HG03135 (cell line): ENCODE measurements around the gene DGCR2.

Experiments used
- ATAC-seq: cut with Tn5 transposase; IDR thresholded peaks from one replicate; pipeline ENCODE4 v1.9.1; 2021; ENCODE audit warnings: mild to moderate bottlenecking, moderate library complexity; ENCODE audit not compliant: unreplicated experiment

DGCR2 gene

GRCh38 chr22:19128009-19128401, 5.8 kb upstream of the DGCR2 start:
- ATAC-seq = no peak

- no peak for ATAC-seq
These were observed 5.3 kb upstream of the DGCR2 start for GRCh38 chr22:19127329-19128008.

DNA sequence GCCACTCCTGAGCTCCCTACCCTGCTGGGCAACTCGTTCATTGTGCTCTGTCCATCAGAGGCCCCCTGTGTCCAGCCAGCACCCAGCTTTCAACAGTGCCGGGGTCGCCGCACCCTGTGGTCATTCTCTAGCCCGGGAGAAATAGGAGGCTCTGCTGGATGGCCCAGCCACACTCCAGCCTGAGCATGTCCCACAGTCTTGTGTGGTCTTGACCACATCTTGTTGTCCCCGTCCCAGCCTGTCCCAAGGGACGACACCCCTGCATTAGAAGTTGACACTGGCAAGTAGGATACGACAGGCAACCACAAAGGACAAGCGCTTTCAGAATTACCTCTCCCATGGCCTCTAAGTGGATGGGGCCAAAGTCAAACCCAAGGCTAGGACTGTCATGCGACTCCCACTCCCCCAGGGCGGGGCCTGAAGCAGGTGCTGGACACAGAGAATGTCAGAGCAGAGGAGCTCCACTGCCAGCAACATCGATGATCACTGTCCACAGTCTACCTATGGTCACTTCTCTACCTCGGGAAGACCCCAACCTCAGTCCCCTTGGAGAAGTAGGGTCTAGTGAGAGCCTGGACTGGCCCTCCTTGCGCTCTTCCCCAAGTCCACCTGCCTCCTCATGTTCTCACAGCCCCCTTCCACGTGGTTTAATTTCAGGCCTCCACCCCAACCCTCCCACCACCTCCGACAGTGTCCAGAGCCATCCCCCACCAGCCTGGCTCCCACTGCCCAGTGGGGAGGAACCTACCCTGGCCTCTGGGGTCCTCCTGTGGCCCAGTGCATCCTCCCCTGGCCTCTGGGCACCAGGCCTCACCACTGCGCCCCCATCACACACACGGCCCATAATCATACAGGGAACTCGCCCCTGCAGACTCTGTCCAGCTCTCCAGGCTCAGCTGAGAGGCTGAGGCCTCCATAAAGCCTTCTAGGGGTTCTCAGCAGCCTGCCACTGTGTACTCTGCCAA, 4.4 kb upstream of the DGCR2 start:
- ATAC-seq = no peak

DNA sequence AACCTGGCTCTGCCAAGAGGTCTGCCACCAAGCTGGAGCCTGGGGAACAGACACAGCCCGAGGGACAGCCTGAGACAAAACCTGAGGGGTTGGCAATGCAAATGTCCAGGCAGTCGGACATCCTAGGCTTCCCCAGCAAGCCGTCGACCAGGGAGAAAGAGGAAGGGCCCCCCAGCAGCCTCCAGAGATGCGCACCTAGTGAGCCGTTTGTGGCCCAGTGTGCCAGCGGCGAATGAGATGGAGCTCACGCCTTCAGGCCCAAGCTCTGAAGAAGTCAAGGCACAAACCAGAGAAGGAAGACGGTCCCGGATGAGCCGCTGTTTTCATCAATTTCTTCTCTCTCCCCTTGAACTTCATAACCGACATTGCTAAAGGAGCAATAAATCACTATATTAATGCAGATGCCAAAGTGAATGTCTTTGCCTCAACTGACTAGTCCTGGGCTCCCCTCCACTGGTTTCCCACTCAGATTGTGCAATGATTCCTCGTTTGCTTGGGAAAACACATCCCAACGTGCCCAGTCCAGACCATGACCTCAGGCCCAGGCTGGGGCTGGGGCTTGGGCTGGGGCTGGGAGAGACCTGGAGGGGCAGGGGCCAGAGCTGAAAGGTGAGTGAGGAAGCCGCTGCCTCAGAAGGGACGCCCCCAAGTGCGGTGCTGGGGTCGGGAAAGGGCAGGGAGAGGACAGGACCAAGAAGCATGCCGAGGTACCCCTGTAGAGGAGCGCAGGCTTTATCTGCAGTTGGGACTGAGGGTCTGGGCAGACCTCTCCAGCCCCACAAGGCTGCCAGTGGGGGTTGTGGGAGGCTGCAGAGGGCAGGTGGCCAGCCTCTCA, 3.5 kb upstream of the DGCR2 start:
- ATAC-seq = no peak

GRCh38 chr22:19125011-19125410, 2.8 kb upstream of the DGCR2 start:
- ATAC-seq = no peak

DNA sequence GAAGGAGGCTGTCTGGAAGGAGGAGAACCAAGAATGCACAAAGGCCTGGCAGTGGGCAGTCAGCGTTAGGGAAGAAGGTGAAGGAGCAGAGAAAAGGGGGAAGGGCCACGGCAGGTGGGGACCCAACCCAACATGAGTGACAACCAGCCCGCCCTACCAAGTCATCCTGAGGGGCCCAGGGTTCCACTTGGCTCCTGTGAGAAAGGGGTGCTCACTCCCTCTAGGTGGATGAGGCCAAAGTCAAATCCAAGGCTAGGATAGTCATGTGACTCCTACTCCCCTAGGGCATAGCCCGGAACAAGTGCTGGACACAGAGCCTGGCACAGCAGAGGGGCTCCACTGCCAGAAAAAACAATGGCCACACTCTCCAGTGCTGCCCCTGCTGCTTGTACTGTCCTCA, 2.2 kb upstream of the DGCR2 start:
- no peak for ATAC-seq

GRCh38 chr22:19123936-19124335, 1.7 kb upstream of the DGCR2 start:
- ATAC-seq = no peak

- no peak for ATAC-seq
These were observed 710 bp upstream of the DGCR2 start for GRCh38 chr22:19122752-19123492.

DNA sequence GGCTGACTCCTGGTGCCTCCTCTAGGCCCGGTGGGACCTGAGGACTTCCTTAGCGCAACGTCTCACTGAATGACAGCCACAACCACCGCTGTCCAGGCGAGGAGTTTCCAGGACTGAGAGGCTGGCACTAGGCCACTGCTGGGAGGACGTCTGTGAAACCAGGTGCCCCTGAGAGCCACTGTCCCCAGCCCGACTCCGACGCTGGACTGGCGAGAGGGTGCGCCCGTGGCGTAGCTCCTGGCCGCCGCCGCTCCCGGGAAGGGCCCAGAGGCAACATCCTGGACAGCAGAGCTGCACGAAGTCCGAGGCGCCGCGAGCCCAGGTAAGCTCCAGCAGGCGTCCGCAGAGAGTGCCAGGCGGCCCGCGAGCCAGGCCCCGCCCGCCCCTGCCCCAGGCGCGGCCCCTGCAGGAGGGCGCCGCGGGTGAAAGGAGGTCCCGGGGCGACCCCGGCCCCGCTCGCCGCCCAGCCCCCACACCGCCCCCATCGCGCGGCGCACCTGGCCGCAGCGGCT, 525 bp downstream of the DGCR2 start:
- peak; percentile 26 for ATAC-seq

DNA sequence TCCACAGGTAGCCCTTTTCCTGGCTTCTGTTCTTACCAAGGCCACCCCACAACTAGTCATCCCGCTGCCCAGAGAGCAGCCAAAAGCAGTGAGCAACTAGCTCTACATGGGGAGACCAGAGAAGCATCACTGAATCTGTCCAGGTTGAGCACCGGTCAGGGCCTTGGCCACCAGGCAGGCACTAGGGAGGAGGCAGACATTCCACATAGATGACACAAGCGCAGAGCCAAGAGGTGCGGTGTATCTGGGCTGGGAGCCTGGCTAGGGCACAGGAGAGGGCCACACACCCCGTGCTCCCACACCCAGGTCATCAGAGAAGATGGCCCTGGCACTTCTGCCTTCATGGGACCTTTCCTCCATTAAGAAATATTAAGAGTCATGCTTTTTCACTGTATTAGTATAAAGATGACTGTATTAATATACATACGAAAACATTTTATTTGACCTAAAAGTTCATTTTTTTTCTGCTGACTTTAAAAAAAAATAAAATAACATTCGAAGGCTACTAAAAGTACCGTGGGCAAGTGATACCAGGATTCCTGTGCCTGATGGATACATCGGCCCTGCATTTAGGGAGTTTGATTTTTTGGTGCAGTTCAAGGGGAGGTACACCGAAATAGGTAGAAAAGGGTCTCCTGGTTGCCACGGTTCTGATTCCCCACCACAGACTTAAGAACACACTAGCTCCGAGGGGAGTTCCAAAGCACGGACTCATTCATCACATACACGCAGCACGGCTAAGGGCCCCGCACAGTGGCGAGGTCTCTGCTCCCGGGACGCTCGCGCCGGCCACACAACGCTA, 1.2 kb downstream of the DGCR2 start:
- no peak for ATAC-seq

DNA sequence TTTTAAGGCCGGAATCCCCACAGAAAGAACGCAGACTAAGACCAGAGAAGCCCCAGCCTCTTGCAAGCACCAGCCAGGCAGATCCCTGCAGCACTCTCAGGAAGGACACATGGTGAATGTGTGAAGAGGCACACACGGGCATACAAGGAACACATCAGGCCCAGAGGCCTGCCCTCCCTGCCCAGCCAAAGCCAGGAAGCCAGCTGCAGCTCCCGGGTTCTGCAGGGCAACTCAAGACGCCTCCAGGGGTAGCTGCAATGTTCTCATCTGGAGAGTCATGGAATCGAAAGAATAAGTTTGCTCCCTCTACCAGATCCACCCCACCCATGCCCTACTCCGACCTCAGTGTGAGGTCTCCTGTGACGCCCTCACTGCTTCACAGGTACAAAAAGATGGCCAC, 2.3 kb downstream of the DGCR2 start:
- ATAC-seq = no peak

GRCh38 chr22:19118329-19118880, 3.8 kb downstream of the DGCR2 start:
- ATAC-seq = peak; percentile 31

DNA sequence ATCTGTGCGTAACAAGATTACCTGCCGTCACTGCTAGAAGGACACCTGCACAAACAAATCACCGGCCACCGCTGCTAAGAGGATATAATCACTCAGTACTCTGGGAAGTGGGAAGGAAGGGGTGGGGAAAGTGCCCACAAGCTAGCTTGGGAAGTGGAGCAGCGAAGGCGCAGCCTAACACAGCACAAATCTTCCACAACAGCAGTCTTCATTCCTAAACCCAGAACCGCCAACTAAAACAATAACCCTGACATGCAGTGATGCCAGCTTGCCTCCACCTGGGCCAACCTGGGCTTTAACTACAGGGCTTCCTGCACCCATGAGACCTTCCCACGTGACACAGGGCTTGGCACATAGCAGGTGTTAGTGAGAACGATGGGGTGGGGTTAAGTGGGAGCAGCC, 5.1 kb downstream of the DGCR2 start:
- no peak for ATAC-seq

DNA sequence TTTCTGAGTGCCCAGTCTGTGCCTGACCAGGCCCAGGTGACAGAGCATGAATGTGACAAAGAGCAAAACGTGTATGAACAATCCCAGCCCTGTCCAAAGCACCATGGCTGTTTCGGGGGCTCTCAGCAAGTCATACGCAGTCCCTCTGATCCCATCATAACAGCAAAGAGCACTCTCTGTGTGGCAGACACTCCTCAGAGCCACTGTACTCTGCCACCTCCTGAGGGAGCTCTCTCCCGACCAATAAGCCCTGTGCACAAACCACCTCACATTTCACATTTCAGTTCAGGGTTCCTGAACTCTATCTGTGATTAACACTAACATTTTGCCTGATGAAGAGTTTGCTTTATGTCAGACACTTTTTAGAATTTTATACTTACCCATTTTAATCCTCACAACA, 6.6 kb downstream of the DGCR2 start:
- no peak for ATAC-seq

DNA sequence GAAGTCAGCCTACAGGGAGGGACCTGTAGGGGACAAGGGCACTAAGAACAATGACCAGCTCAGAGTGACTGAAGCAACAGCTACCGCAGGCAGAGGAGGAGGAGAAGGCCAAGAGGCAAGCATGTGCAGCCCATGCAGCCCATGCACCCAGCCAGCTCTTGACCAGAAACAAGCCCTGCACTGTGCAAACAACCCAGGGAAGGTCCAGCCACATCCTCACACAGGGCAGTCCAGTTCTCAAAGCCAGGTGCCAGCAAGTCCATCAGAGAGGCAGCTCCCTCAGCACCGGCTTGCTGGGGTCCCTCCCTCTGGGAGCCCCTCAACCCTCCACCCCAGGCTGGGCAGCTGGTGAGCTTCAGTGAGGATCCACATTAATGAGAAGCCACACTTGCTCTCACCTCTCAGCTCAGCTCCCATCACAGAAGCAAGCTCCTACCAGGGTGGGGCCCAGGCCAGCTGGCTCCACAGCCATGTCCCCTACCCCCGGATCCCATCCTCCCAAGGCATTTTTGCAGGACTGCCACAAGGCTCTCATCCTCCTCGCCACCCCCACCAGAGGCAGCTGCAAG, 7.1 kb downstream of the DGCR2 start:
- no peak for ATAC-seq

- ATAC-seq = no peak
These were observed 8.8 kb downstream of the DGCR2 start for GRCh38 chr22:19113429-19113828.

- ATAC-seq = no peak
These were observed 10.6 kb downstream of the DGCR2 start for GRCh38 chr22:19111584-19111983.

DNA sequence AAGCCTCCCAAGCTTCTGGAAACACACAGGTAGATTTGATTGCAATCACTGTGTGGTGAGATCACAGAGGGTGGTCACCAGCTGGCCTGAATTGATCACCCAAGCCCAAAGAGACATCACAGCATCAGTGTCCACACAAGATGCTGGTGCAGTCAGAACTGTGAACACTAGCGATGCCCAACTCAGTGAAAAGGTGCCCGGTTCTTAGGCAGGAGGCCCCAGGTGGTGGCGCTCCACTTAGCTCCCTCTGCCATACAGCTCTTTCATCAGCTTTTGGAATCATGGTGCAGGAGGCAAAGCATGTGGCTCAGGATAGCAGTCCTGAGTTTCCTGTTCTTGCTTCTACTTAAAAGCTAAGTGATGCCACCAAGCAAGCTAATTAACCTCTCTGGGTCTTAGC, 11.1 kb downstream of the DGCR2 start:
- no peak for ATAC-seq

- ATAC-seq = no peak
These were observed 11.6 kb downstream of the DGCR2 start for GRCh38 chr22:19110646-19111045.
